Left hindlimb (tissue), 1 donor: ENCODE measurements around the gene GTF2H4.
A peak's percentile ranks its signal among the peaks of the same experiment; 100 is the strongest.

Source experiments
- DNase-seq: peaks from one replicate; pipeline ENCODE4 v3.0.0-alpha.2; 2018

The GTF2H4 gene

DNA sequence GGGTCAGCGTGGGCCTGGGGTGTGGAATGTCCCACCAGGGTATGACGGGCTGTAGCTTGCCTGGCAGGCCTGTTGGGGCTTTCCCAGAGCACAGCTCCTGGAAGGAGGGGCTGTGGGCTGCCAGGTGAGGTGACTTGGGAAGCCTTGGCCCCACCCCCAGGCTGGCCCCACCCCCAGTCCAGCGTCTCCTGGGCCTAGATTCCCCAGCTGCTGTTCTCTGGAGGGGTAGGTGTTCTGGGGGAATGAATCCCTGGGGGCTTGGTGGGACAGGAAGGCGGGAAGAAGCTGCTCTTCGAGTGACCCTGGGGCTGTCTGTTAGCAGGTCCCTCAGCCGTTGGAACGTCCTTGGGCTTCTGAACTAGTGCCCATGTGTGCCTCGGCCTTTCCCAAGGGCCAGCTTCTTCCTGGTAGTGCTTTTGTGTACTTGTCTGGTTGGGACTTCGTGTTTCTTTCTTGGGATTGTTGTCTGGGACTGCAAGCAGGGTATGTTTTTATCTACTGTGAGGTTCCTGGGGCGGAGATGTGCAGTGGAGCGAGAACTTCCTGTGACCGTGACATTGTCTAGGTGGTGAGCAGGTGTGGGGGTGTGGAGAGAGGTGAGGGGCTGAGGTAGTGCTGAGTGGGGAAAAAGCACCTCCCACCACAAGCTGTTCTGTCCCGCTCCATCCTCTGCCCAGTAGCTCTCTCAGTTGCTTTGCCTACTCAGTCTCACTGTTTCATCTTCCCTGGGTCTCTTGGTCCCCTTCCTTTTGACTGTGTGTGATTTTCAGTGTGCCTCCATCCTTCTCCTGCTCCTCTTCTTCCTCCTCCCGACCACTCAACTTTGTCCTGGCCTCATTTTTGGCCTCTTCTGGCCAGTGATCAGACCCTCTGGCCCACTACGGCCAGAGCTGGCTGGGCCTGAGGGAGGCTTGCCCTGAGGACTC is 25.0 kb upstream of the GTF2H4 start:
- DNase-seq = no peak

GRCh38 chr6:30883685-30884520 is 24.1 kb upstream of the GTF2H4 start, which contains the start of gene DDR1:
DDR1 (plus strand) TSS chr6:30884519; CDS start chr6:30888730, 4,211 bp downstream.
- peak; percentile 87 for DNase-seq

- DNase-seq = peak; percentile 70
Measured at GRCh38 chr6:30884521-30885480, 23.2 kb upstream of the GTF2H4 start.

GRCh38 chr6:30885481-30885998 is 22.5 kb upstream of the GTF2H4 start:
- DNase-seq = no peak

DNA sequence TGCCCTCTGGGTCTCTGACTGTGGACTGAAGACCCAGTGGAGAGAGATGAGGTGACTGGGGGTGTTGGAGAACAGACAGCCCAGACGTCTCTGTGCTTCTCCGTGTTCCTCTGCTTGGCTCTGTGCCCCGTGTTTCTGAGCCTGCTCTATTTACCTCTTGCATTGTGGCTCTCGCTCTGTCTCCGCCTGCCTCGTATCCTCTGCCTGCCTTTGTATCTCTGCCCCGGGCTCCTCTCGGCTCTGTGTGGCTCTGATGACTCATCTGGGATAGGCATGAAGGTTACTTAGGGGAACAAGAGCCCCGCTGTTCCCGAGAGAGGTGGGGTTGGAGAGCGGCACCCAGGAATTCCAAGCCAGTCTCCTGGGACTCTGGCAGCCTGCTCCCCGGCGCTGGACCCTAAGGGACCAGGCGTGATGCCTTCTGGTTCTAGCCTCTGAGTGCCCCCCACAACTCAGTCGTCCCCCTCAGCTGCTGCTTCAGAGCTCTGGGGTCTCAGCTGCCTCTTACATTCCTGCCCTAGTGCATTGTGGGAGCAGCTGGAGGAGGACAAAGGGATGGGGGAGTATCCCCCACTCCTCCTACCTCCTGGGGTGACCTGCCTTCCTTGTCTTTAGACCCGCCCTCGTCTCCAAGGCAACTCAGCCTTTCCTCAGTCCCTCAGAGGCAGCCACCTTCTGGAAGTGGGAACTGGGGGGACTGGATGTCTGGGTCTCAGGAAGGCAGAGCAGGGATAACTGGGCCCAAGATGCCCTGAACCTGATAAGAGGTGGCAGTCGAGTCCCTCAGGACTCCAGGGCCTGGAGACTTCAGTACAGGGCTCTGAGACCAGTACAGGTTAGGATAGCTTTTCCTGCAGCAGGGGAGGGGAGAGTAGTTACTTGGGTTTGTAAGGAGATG is 21.8 kb upstream of the GTF2H4 start:
- peak; percentile 50 for DNase-seq

DNA sequence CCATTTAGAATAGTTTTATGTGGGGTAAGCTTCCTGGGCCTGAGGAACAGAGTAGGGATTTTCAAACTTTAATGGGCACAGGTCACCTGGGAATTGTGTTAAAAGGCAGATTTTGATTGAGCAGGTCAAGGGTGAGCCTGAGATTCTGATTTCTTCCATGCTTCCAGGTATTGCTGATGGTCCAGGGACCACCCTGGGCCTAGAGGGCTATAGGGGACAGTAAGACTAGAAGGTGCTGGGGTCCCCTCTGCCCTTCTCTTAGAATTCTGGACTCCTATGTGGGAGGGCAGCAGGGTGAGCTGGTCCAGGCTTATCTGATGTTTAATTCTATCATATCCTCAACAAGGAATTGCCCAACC is 21.1 kb upstream of the GTF2H4 start:
- no peak for DNase-seq

GRCh38 chr6:30887901-30888815 is 19.8 kb upstream of the GTF2H4 start:
- DNase-seq = no peak

DNA sequence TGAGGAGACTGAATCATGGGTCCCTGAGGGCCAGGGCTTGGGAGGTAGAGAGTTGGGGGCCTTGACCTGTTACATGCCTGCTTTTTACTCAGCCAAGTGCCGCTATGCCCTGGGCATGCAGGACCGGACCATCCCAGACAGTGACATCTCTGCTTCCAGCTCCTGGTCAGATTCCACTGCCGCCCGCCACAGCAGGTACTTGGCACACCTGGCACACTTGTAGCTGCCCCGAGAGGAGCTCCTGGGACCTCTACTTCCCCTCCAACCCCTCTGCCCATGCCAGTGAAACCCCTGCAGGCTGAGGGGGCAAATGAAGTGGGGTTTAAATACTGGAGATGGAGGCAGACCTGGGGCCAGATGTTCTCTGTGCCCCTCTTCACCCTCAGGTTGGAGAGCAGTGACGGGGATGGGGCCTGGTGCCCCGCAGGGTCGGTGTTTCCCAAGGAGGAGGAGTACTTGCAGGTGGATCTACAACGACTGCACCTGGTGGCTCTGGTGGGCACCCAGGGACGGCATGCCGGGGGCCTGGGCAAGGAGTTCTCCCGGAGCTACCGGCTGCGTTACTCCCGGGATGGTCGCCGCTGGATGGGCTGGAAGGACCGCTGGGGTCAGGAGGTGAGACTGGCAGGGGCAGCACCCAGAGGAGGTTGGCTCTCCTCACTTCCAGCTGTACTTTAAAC is 19.1 kb upstream of the GTF2H4 start:
- DNase-seq = no peak

DNA sequence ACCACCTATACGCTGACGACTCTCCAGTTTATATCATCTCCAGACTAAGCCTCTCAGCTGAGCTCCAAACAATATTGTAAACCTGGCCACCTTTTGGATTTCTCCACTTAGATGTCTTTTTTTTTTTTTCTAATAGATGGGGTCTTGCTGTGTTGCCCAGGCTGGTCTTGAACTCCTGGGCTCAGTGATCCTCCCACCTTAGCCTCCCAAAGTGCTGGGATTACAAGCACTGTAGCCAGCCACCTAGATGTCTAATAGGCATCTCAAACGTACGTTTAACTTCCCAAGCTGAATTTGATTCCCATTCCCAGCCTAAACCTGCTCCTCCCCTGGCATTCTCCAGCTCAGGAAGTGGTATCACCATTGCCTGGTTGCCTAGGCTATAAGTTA is 18.5 kb upstream of the GTF2H4 start:
- no peak for DNase-seq

DNA sequence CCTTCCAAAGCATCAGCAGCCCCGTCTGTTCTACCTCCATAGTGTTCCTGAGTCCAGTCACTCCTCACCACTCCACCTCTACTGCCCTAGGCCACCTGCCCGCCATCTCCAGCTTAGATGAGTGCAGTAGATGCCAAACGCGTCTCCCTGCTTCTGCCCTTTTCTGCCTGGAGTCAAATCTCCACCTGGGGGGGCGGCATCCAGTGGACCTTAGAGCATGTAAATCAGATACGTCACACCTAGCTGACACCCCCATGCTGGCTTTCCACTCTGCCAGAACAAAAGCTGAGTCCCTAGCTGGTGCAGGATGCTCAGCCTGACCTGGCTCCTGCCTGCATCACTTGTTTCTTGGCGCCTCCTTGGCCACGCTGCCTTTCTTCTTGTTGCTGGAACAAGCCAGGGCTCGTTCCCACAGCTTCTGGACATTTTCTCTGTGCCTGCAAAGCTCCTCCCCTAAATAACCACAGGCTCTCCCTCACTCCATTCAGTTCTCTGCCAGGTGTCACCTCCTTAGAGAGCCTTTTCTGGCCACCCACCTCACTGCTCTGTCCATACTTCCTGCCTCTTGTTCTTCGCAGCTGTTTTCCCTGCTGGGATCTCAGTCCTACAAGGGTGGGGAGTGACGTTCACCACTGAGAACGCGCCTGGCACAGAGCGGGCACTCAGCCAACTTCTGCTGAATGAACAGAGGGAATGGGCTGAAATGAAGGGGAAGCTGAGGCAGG is 17.9 kb upstream of the GTF2H4 start:
- peak; percentile 35 for DNase-seq

GRCh38 chr6:30890646-30891449 is 17.2 kb upstream of the GTF2H4 start:
- peak; percentile 32 for DNase-seq

- no peak for DNase-seq
Measured at GRCh38 chr6:30891450-30891723, 16.6 kb upstream of the GTF2H4 start.

- peak; percentile 14 for DNase-seq
Measured at GRCh38 chr6:30891816-30892538, 16.0 kb upstream of the GTF2H4 start.

DNA sequence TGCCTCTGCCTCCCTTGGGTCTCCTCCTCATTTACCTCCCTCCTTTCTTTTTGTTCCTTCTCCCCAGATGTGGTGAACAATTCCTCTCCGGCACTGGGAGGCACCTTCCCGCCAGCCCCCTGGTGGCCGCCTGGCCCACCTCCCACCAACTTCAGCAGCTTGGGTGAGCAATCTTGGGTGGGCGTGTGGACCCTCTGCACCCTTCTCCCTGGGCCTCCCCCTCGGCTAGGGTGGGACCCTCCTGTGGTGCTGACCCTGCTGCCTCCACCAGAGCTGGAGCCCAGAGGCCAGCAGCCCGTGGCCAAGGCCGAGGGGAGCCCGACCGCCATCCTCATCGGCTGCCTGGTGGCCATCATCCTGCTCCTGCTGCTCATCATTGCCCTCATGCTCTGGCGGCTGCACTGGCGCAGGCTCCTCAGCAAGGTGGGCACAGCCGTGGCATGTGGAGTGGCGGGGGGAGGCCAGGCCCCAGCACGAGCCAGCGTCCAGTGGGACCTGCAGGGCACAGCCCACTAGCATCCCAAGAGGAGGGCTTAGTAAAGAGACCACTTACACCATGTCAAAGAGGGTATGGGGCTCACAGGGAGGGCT is 14.9 kb upstream of the GTF2H4 start:
- peak; percentile 13 for DNase-seq

DNA sequence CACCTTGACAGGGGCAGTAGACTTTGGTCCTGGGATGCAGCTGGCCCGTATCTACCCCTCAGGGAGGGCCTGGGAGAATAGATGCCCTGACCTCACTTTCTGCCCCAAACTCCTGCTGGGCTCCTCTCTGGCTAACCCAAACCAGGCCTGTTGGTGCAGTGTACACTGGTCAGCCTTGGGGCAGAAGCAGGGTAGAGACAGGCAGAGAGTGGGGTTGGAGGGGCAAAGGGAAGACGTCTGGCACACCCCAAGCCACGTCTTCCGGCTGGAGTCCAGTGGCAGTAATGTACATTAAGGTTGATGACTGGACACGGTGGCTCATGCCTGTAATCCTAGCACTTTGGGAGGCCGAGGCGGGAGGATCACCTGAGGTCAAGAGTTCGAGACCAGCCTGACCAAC is 14.3 kb upstream of the GTF2H4 start:
- DNase-seq = no peak

- DNase-seq = peak; percentile 21
Measured at GRCh38 chr6:30894381-30894780, 13.6 kb upstream of the GTF2H4 start.

- peak; percentile 2 for DNase-seq
Measured at GRCh38 chr6:30894935-30895334, 13.1 kb upstream of the GTF2H4 start.
